Ishikawa (cell line): ENCODE results near the gene TSPYL1.

Experiments used
- CEBPB ChIP-seq: IDR thresholded peaks from 2 replicates; pipeline ENCODE4 v1.6.1; 2012
- CREB1 ChIP-seq: IDR thresholded peaks from 2 replicates; pipeline ENCODE4 v1.6.1; 2012; ENCODE audit warnings: low read depth
- EGR1 ChIP-seq: IDR thresholded peaks from 2 replicates; pipeline ENCODE4 v1.6.1; 2012
- EP300 ChIP-seq: IDR thresholded peaks from 2 replicates; pipeline ENCODE4 v1.6.1; 2012; ENCODE audit warnings: borderline replicate concordance
- FOXM1 ChIP-seq: IDR thresholded peaks from 2 replicates; pipeline ENCODE4 v1.6.1; 2012; ENCODE audit warnings: low read depth, borderline replicate concordance
- NFIC ChIP-seq: IDR thresholded peaks from 2 replicates; pipeline ENCODE4 v1.6.1; 2012
- RAD21 ChIP-seq: IDR thresholded peaks from 2 replicates; pipeline ENCODE4 v1.6.1; 2012; ENCODE audit warnings: low read depth
- TAF1 ChIP-seq: IDR thresholded peaks from 2 replicates; pipeline ENCODE4 v1.6.1; 2012; ENCODE audit warnings: low read depth, mild to moderate bottlenecking
- TCF12 ChIP-seq: IDR thresholded peaks from 2 replicates; pipeline ENCODE4 v1.6.1; 2012; ENCODE audit warnings: low read depth
- TEAD4 ChIP-seq: IDR thresholded peaks from 2 replicates; pipeline ENCODE4 v1.6.1; 2012
- YY1 ChIP-seq: IDR thresholded peaks from 2 replicates; pipeline ENCODE4 v1.6.1; 2012; ENCODE audit warnings: low read depth
- ZBTB7A ChIP-seq: IDR thresholded peaks from 2 replicates; pipeline ENCODE4 v1.6.1; 2012; ENCODE audit warnings: low read depth
- TF ChIP-seq, protein P1 (sequence below): IDR thresholded peaks from 2 replicates; pipeline ENCODE4 v1.6.1; 2012
- TF ChIP-seq, protein P2 (sequence below): IDR thresholded peaks from 2 replicates; pipeline ENCODE4 v1.6.1; 2012
- TF ChIP-seq, protein P3 (sequence below): IDR thresholded peaks from 2 replicates; pipeline ENCODE4 v1.6.1; 2012; ENCODE audit warnings: low read depth, mild to moderate bottlenecking

The TSPYL1 gene

DNA sequence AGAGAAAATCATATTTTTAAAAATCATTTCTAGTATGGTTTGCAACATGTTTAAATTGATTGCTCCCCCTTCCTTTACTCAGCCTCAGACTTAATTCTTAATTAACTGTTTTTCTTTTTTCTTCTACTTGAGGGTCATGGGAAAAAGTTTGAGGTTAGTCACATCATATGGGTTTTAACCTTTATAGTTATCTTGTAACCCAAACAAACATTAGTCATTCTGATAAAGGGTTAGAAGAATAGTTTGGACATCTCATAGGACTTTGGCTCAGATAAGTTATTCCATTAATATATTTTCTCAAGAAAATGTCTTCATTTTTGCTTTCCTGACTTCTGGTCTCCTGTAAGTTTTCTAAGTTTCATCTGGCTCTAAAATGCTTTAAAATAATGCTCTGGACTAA, 34.5 kb upstream of the TSPYL1 start:
- TF ChIP-seq, protein P1, sequence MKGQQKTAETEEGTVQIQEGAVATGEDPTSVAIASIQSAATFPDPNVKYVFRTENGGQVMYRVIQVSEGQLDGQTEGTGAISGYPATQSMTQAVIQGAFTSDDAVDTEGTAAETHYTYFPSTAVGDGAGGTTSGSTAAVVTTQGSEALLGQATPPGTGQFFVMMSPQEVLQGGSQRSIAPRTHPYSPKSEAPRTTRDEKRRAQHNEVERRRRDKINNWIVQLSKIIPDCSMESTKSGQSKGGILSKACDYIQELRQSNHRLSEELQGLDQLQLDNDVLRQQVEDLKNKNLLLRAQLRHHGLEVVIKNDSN: no peak
- TF ChIP-seq TCF12 (no peak), TAF1 (no peak), YY1 (no peak), TEAD4 (no peak), CREB1 (no peak), NFIC (no peak), EGR1 (no peak), RAD21 (no peak)
- TF ChIP-seq, protein P2, sequence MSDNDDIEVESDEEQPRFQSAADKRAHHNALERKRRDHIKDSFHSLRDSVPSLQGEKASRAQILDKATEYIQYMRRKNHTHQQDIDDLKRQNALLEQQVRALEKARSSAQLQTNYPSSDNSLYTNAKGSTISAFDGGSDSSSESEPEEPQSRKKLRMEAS: no peak
- TF ChIP-seq, protein P3, sequence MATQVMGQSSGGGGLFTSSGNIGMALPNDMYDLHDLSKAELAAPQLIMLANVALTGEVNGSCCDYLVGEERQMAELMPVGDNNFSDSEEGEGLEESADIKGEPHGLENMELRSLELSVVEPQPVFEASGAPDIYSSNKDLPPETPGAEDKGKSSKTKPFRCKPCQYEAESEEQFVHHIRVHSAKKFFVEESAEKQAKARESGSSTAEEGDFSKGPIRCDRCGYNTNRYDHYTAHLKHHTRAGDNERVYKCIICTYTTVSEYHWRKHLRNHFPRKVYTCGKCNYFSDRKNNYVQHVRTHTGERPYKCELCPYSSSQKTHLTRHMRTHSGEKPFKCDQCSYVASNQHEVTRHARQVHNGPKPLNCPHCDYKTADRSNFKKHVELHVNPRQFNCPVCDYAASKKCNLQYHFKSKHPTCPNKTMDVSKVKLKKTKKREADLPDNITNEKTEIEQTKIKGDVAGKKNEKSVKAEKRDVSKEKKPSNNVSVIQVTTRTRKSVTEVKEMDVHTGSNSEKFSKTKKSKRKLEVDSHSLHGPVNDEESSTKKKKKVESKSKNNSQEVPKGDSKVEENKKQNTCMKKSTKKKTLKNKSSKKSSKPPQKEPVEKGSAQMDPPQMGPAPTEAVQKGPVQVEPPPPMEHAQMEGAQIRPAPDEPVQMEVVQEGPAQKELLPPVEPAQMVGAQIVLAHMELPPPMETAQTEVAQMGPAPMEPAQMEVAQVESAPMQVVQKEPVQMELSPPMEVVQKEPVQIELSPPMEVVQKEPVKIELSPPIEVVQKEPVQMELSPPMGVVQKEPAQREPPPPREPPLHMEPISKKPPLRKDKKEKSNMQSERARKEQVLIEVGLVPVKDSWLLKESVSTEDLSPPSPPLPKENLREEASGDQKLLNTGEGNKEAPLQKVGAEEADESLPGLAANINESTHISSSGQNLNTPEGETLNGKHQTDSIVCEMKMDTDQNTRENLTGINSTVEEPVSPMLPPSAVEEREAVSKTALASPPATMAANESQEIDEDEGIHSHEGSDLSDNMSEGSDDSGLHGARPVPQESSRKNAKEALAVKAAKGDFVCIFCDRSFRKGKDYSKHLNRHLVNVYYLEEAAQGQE: no peak

DNA sequence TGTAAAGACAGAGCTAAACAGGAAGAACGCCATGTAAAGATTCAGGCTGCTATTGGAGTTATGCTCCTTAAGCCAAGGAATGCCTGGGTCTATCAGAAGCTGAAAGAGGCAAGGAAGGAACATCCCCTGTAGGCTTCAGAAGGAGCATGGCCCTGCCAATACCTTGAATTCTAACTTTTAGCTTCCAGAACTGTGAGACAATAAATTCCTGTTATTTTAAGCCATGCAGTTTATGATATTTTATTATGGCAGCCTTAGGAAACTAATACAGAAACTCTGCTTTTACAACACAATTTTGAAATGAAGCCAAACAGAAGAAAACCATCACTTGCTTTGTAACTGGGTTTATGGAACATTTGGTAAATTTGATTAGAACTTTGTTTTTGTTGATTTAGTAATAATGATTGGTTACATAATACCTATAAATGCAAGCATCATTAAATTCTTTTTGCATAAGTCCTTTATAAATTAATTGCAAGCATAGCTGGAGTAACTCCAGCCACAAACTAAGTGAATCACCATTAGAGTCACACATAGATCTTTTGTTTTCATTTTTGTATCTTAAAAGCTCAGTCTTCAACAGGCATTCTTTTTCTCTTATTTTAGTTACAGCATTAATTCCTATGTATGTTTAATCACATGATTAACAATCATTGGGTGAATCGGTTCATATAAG, 33.5 kb upstream of the TSPYL1 start:
- TF ChIP-seq FOXM1 (no peak), EGR1 (no peak), RAD21 (no peak), CEBPB (no peak), TAF1 (no peak), TCF12 (no peak), NFIC (no peak), ZBTB7A (no peak), CREB1 (no peak)
- TF ChIP-seq, protein P2: no peak
- TF ChIP-seq, protein P1: no peak

DNA sequence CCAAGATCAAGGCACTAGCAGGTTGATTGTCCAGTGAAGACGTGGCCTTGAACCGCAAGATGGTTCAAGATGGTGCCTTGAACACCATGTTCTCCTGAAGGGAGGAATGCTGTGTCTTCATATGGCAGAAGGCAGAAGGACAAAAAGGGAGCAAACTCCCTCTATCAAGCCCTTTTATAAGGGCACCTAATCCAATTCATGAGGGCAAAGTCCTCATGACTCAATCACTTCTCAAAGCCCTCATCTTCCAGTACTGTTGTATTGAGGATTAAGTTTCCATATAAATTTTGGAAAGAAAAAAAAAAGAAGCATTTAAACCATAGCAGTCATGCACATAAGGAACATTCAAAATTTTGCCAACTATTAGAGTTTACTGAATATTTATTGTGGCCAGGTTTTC, 29.9 kb upstream of the TSPYL1 start:
- TF ChIP-seq CREB1: no peak
- no peak for TF ChIP-seq FOXM1
- no peak for TF ChIP-seq TAF1
- no peak for TF ChIP-seq EGR1
- TF ChIP-seq YY1: no peak
- TF ChIP-seq, protein P1: no peak

DNA sequence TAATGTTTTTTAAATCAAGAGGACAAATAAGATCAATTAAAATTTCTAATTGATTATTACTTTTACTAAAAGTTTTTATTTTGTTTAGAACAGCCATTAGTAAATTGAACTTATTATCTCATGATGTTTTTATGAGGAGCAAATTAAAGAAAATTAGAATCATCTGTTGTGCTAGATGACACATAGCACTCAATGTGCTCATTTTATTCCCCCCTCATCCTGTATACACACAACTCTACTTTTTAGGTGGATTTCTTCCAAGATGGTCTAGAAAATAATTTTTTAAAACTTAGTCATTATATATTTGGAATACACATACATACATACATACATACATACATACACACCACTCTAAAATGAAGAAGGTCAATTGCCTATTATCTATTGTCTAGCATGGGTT, 29.3 kb upstream of the TSPYL1 start:
- TF ChIP-seq NFIC (no peak), YY1 (no peak), EP300 (no peak), TCF12 (no peak), TAF1 (no peak), FOXM1 (no peak), TEAD4 (no peak), CREB1 (no peak), EGR1 (no peak), RAD21 (no peak), CEBPB (no peak), ZBTB7A (no peak)
- TF ChIP-seq, protein P2: no peak
- TF ChIP-seq, protein P3: no peak
- TF ChIP-seq, protein P1: no peak

DNA sequence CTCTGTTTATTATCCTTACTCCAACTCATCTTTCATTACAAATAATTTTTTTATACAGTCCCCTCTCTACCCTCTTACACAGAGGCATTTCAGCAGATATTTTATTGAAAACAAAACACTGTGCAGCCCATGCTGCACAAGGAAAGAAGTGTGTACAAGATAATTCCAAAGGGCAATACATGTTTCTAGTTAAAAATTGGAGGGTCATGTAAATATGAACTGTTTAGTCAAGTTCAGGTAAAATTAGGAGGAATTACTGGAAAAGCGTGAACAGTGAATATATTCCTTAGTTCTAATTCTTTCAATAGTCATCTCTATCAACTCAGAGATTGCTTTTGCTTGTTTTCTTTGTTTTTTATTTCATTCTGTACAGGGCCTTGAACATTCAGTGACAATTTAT, 27.9 kb upstream of the TSPYL1 start:
- TF ChIP-seq, protein P2: no peak
- TF ChIP-seq CEBPB (no peak), EGR1 (no peak), EP300 (no peak), YY1 (no peak), TEAD4 (no peak), NFIC (no peak), TCF12 (no peak), CREB1 (no peak), TAF1 (no peak), FOXM1 (no peak), ZBTB7A (no peak), RAD21 (no peak)
- TF ChIP-seq, protein P1: no peak
- TF ChIP-seq, protein P3: no peak
